Glutamatergic neuron (in vitro differentiated cells): ENCODE data around the gene SESN2. TPM values are rescaled to one million over a fixed set of nuclear protein-coding genes. Genes with fewer than 3 reads are reported as not detected.

ENCODE experiments used
- DNase-seq: peaks from one replicate; pipeline ENCODE4 v3.0.0; 2022
- H3K27ac Mint-ChIP-seq: one replicate; pipeline ENCODE4 v1.8.0; 2020; ENCODE audit warnings: mild to moderate bottlenecking, mixed read lengths, inconsistent platforms; ENCODE audit not compliant: unreplicated experiment
- H3K27me3 Mint-ChIP-seq: one replicate; pipeline ENCODE4 v1.8.0; 2020; ENCODE audit warnings: mild to moderate bottlenecking, moderate library complexity, mixed read lengths, inconsistent platforms; ENCODE audit not compliant: unreplicated experiment
- H3K36me3 Mint-ChIP-seq: one replicate; pipeline ENCODE4 v1.8.0; 2020; ENCODE audit warnings: mild to moderate bottlenecking, mixed read lengths, inconsistent platforms; ENCODE audit not compliant: unreplicated experiment
- H3K4me1 Mint-ChIP-seq: one replicate; pipeline ENCODE4 v1.8.0; 2020; ENCODE audit warnings: mild to moderate bottlenecking, low read depth, mixed read lengths, inconsistent platforms; ENCODE audit not compliant: unreplicated experiment
- H3K4me3 Mint-ChIP-seq: one replicate; pipeline ENCODE4 v1.8.0; 2020; ENCODE audit warnings: mild to moderate bottlenecking, mixed read lengths, inconsistent platforms; ENCODE audit not compliant: unreplicated experiment
- H3K9me3 Mint-ChIP-seq: one replicate; pipeline ENCODE4 v1.8.0; 2020; ENCODE audit warnings: mild to moderate bottlenecking, moderate library complexity, mixed read lengths, inconsistent platforms; ENCODE audit not compliant: unreplicated experiment
- CTCF ChIP-seq: fragments of 200-600 bp; sonication (generic); IDR thresholded peaks from one replicate; pipeline ENCODE4 v1.5.0; 2021; ENCODE audit not compliant: partially characterized antibody, unreplicated experiment
- total RNA-seq: library from RNA; stranded (reverse); fragmentation: NEBNext Ultra II Directional; extraction: Animal tissue kit (Norgen Biotek cat#: 25700); gene quantifications from one replicate; pipeline ENCODE4 v1.2.1, GENCODE V29; 2021; ENCODE audit not compliant: unreplicated experiment

SESN2 gene
- total RNA-seq, 1 donor from 2014 or later, result 57.2 TPM

- peak within 1 kb of the TSS; percentile 95 for H3K27ac Mint-ChIP-seq
- H3K4me3 Mint-ChIP-seq, result peak within 1 kb of the TSS; percentile 100
- H3K9me3 Mint-ChIP-seq, result peaks cover 2% of the 10 kb centered on the region
- no peaks in the 10 kb centered on the region for H3K27me3 Mint-ChIP-seq
- DNase-seq, result peak; percentile 97
- TF ChIP-seq CTCF, result no peak
- H3K4me1 Mint-ChIP-seq, result peaks cover 9% of the 10 kb centered on the region
- no peaks in the 10 kb centered on the region for H3K36me3 Mint-ChIP-seq
Observed at GRCh38 chr1:28232558-28233263, 26.6 kb upstream of the SESN2 start, which contains the start of gene DNAJC8. TSS of gene DNAJC8 (minus strand) at chr1:28233029. CDS start at chr1:28232998, 31 bp downstream.

GRCh38 chr1:28233264-28233606 is 26.1 kb upstream of the SESN2 start:
- Mint-ChIP-seq H3K27ac (no peak overlapping the region), H3K36me3 (no peaks in the 10 kb centered on the region), H3K4me1 (peaks cover 9% of the 10 kb centered on the region), H3K9me3 (peaks cover 2% of the 10 kb centered on the region), H3K27me3 (no peaks in the 10 kb centered on the region), H3K4me3 (peak overlapping the region; percentile 42)
- no peak for DNase-seq
- TF ChIP-seq CTCF, result no peak

- Mint-ChIP-seq H3K36me3 (no peaks in the 10 kb centered on the region), H3K27ac (no peak within 1 kb of the TSS)
Observed at GRCh38 chr1:28235755-28236655, 23.3 kb upstream of the SESN2 start, which contains the start of gene ATP5IF1. TSS of gene ATP5IF1 (plus strand) at chr1:28236124. CDS start at chr1:28236184, 60 bp downstream.

GRCh38 chr1:28236656-28237322 is 22.5 kb upstream of the SESN2 start:
- Mint-ChIP-seq H3K9me3 (peaks cover 2% of the 10 kb centered on the region), H3K36me3 (no peaks in the 10 kb centered on the region), H3K4me1 (peaks cover 9% of the 10 kb centered on the region), H3K4me3 (no peak overlapping the region), H3K27ac (no peak overlapping the region), H3K27me3 (no peaks in the 10 kb centered on the region)
- no peak for DNase-seq
- TF ChIP-seq CTCF, result no peak

More at GRCh38 chr1:28235755-28236655, 23.3 kb upstream of the SESN2 start, which contains the start of gene ATP5IF1:
- no peak for TF ChIP-seq CTCF
- peaks cover 9% of the 10 kb centered on the region for H3K4me1 Mint-ChIP-seq
- no peak within 1 kb of the TSS for H3K4me3 Mint-ChIP-seq
- H3K9me3 Mint-ChIP-seq, result peaks cover 2% of the 10 kb centered on the region
- H3K27me3 Mint-ChIP-seq, result no peaks in the 10 kb centered on the region
- DNase-seq, result peak; percentile 94
